Measurements from ENCODE around the gene EFCAB13. TPM values are rescaled to one million over a fixed set of nuclear protein-coding genes. Genes with fewer than 3 reads are reported as not detected.

EFCAB13 gene
- total RNA-seq, 1 experiment from 2014 or later: 1.4 TPM

- no peaks in the 10 kb centered on the region for H3K27me3 Mint-ChIP-seq (ENCODE audit: insufficient read depth, unreplicated experiment)
- peaks cover 3% of the 10 kb centered on the region for H3K36me3 Mint-ChIP-seq (ENCODE audit: insufficient read depth, unreplicated experiment)
- no peak overlapping the region for H3K4me3 Mint-ChIP-seq (ENCODE audit: unreplicated experiment)
- H3K27ac Mint-ChIP-seq (ENCODE audit: low read depth, unreplicated experiment): no peak overlapping the region
- intact Hi-C loops (cut with micrococcal nuclease): loop anchor here (5.0 to 10.0 kb wide), 2 partner anchors 41 to 374 kb away; no protein-coding TSS in a partner anchor
- no peak for TF ChIP-seq CTCF (IDR thresholded peaks at IDR 0.05; ENCODE audit: unreplicated experiment)
- peaks cover 7% of the 10 kb centered on the region for H3K9me3 Mint-ChIP-seq (ENCODE audit: unreplicated experiment)
- CTCF ChIA-PET: no interaction called here
- no TSS peak for BruUV-seq (replicated peaks)
- POLR2A ChIA-PET: no interaction called here
- peaks cover 8% of the 10 kb centered on the region for H3K4me1 Mint-ChIP-seq (ENCODE audit: insufficient read depth, unreplicated experiment)
- DNase-seq (ENCODE audit: unreplicated experiment): no peak
These were observed 5.4 kb upstream of the EFCAB13 start for GRCh38 chr17:47318197-47318918.

GRCh38 chr17:47320879-47321502 lies 2.8 kb upstream of the EFCAB13 start:
- intact Hi-C loops (cut with micrococcal nuclease): no loop called here
- Mint-ChIP-seq H3K36me3 (ENCODE audit: insufficient read depth, unreplicated experiment) (peaks cover 14% of the 10 kb centered on the region), H3K27ac (ENCODE audit: low read depth, unreplicated experiment) (no peak overlapping the region), H3K9me3 (ENCODE audit: unreplicated experiment) (peaks cover 7% of the 10 kb centered on the region), H3K4me1 (ENCODE audit: insufficient read depth, unreplicated experiment) (peaks cover 6% of the 10 kb centered on the region), H3K27me3 (ENCODE audit: insufficient read depth, unreplicated experiment) (no peaks in the 10 kb centered on the region), H3K4me3 (ENCODE audit: unreplicated experiment) (no peak overlapping the region)
- no peak for DNase-seq (ENCODE audit: unreplicated experiment)
- CTCF ChIA-PET: no interaction called here
- no TSS peak for BruUV-seq (replicated peaks)
- POLR2A ChIA-PET: interaction anchor here (0.7 kb wide), 2 partner anchors 8 to 108 kb away, joined by 3 read pairs; no protein-coding TSS in a partner anchor
- TF ChIP-seq CTCF (IDR thresholded peaks at IDR 0.05; ENCODE audit: unreplicated experiment): no peak

- peak; percentile 23 for DNase-seq (ENCODE audit: unreplicated experiment)
- intact Hi-C loops (cut with micrococcal nuclease): no loop called here
- H3K9me3 Mint-ChIP-seq (ENCODE audit: unreplicated experiment): peaks cover 7% of the 10 kb centered on the region
- H3K27me3 Mint-ChIP-seq (ENCODE audit: insufficient read depth, unreplicated experiment): no peaks in the 10 kb centered on the region
- H3K36me3 Mint-ChIP-seq (ENCODE audit: insufficient read depth, unreplicated experiment): peaks cover 14% of the 10 kb centered on the region
- POLR2A ChIA-PET: interaction anchor here (0.6 to 1.3 kb wide), 3 partner anchors 9 to 1432 kb away, joined by 3 to 6 read pairs (median 4); no protein-coding TSS in a partner anchor
- no peak for TF ChIP-seq CTCF (IDR thresholded peaks at IDR 0.05; ENCODE audit: unreplicated experiment)
- peaks cover 6% of the 10 kb centered on the region for H3K4me1 Mint-ChIP-seq (ENCODE audit: insufficient read depth, unreplicated experiment)
- CTCF ChIA-PET: interaction anchor here (0.6 kb wide), 1 partner anchor 13 kb away, joined by 3 read pairs; no protein-coding TSS in a partner anchor
- peak overlapping the region; percentile 89 for H3K27ac Mint-ChIP-seq (ENCODE audit: low read depth, unreplicated experiment)
- H3K4me3 Mint-ChIP-seq (ENCODE audit: unreplicated experiment): peak overlapping the region; percentile 80
- no TSS peak for BruUV-seq (replicated peaks)
These were observed 667 bp downstream of the EFCAB13 start for GRCh38 chr17:47324224-47325020.

GRCh38 chr17:47325176-47325575 lies 1.4 kb downstream of the EFCAB13 start:
- no TSS peak for BruUV-seq (replicated peaks)
- H3K4me3 Mint-ChIP-seq (ENCODE audit: unreplicated experiment): peak overlapping the region; percentile 80
- H3K27ac Mint-ChIP-seq (ENCODE audit: low read depth, unreplicated experiment): peak overlapping the region; percentile 89
- no peak for TF ChIP-seq CTCF (IDR thresholded peaks at IDR 0.05; ENCODE audit: unreplicated experiment)
- H3K4me1 Mint-ChIP-seq (ENCODE audit: insufficient read depth, unreplicated experiment): peaks cover 6% of the 10 kb centered on the region
- ChIA-PET CTCF (interaction anchor here (1.0 kb wide), 1 partner anchor 9 kb away, joined by 4 read pairs; no protein-coding TSS in a partner anchor), POLR2A (interaction anchor here (0.6 kb wide), 1 partner anchor 20 kb away, joined by 4 read pairs; no protein-coding TSS in a partner anchor)
- intact Hi-C loops (cut with micrococcal nuclease): no loop called here
- peaks cover 7% of the 10 kb centered on the region for H3K9me3 Mint-ChIP-seq (ENCODE audit: unreplicated experiment)
- DNase-seq (ENCODE audit: unreplicated experiment): no peak
- H3K36me3 Mint-ChIP-seq (ENCODE audit: insufficient read depth, unreplicated experiment): peaks cover 14% of the 10 kb centered on the region
- H3K27me3 Mint-ChIP-seq (ENCODE audit: insufficient read depth, unreplicated experiment): no peaks in the 10 kb centered on the region

All from MCF 10A (cell line).